Measurements from ENCODE around the gene ZSCAN25. TPM values are rescaled to one million over a fixed set of nuclear protein-coding genes. Genes with fewer than 3 reads are reported as not detected.

The ZSCAN25 gene
- total and polyA plus RNA-seq, 10 donors = 3.8 to 30.8 (median 24.9) TPM

DNA sequence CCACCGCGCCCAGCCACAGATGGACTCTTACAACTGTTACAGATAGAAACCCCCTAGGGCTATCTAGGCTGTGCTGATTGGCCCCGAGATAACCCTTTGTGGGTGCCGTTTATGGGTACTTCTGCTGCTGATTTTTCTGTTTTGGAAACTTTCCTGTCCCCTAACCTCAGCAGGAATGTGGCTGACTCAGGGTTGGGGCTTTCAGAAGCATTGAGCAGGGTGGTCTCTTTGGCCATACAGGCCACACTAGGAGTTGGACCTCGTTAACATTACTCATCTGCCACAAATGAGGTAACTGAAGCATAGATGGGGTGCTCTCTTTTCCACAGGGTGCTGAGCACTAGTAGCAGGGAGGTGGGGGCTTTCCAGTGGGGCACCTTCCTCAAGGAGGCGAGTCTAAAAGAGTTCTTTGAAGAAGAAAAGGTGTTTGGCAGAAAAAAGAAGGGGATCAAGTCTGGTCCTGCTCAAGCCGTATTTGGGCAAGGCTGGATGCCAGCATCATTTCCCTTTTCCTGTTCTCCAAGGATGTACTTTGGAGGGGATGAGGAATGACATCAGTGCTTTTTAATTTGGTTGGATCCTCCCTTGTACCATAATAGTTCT is 6.4 kb downstream of the ZSCAN25 start:
- H3K27ac ChIP-seq = peak overlapping the region in 6 of 8 donors; percentile 24 to 80 (median 66)
- DNase-seq = no peak
- intact Hi-C loops (cut with DNase I; ENCODE audit: low total_unique reads) = no loop called here

DNA sequence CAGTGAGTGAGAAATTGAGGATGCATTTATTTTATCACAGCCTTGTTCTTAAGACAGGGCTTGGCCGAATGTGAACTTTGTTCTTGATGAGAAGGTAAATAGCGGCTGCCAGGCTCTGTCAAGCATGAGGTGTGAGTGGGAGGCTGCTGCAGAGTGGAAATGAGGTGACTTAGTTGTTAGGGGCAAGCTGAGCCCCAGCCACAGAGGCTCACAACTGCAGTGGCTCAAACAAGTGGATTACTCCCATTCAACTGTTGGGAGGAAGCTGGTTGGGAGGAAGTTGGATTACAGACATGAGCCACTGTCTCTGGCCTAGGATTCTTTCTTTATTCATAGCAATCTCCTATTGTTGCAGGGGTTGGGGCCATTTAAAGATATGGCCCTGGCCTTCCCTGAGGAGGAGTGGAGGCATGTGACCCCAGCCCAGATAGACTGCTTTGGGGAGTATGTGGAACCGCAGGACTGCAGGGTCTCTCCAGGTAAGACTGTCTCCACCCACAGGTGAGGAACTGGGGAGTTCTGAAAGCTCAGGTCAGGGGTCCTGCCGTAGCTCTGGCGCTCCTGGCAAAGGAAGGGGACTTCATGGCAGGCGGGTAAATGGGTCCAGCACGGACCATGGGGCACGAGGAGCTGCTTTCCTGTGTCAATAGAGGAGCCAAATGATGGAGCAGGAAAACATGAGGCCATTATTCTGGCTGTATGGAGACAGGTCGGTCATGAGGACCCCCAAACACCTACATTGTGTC is 7.1 kb downstream of the ZSCAN25 start:
- Histone ChIP-seq H3K27me3 (replicated peaks in 1 of 7) (no peaks in the 10 kb centered on the region), H3K9me3 (no peaks in the 10 kb centered on the region), H3K27ac (peak overlapping the region in 6 of 8 donors; percentile 24 to 80 (median 66)), H3K4me3 (peak overlapping the region in 1 of 8 donors; percentile 30), H3K36me3 (peaks cover 6 to 100% (median 100%) of the 10 kb centered on the region in 6 donors), H3K4me1 (peaks cover 4 to 66% (median 21%) of the 10 kb centered on the region in 6 donors)
- TF ChIP-seq POLR2A (IDR thresholded peaks at IDR 0.05) (no peak), POLR2AphosphoS5 (IDR thresholded peaks at IDR 0.05) (no peak)
- TF ChIP-seq, protein P1, sequence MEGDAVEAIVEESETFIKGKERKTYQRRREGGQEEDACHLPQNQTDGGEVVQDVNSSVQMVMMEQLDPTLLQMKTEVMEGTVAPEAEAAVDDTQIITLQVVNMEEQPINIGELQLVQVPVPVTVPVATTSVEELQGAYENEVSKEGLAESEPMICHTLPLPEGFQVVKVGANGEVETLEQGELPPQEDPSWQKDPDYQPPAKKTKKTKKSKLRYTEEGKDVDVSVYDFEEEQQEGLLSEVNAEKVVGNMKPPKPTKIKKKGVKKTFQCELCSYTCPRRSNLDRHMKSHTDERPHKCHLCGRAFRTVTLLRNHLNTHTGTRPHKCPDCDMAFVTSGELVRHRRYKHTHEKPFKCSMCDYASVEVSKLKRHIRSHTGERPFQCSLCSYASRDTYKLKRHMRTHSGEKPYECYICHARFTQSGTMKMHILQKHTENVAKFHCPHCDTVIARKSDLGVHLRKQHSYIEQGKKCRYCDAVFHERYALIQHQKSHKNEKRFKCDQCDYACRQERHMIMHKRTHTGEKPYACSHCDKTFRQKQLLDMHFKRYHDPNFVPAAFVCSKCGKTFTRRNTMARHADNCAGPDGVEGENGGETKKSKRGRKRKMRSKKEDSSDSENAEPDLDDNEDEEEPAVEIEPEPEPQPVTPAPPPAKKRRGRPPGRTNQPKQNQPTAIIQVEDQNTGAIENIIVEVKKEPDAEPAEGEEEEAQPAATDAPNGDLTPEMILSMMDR (IDR thresholded peaks at IDR 0.05 in 8 of 11, conservative IDR thresholded peaks at IDR 0.05 in 3 of 11) = no peak
- WGBS, 5 donors = 70 to 81% (median 80%) methylated on average over 8 to 9 of the region's 9 CpGs
- no peak for DNase-seq
- intact Hi-C loops (cut with DNase I; ENCODE audit: low total_unique reads) = no loop called here

More for the DNA sequence above, 6.4 kb downstream of the ZSCAN25 start:
- no peak overlapping the region for H3K4me3 ChIP-seq
- peaks cover 5 to 73% (median 27%) of the 10 kb centered on the region in 6 donors for H3K4me1 ChIP-seq
- 74 to 83% (median 80%) methylated on average over 7 of the region's 7 CpGs for WGBS, 5 donors
- TF ChIP-seq, protein P1 (IDR thresholded peaks at IDR 0.05 in 8 of 11, conservative IDR thresholded peaks at IDR 0.05 in 3 of 11) = no peak
- TF ChIP-seq POLR2A (IDR thresholded peaks at IDR 0.05) = no peak
- H3K36me3 ChIP-seq = peaks cover 6 to 100% (median 98%) of the 10 kb centered on the region in 6 donors
- no peaks in the 10 kb centered on the region for H3K27me3 ChIP-seq (replicated peaks in 1 of 7)
- H3K9me3 ChIP-seq = no peaks in the 10 kb centered on the region

DNA sequence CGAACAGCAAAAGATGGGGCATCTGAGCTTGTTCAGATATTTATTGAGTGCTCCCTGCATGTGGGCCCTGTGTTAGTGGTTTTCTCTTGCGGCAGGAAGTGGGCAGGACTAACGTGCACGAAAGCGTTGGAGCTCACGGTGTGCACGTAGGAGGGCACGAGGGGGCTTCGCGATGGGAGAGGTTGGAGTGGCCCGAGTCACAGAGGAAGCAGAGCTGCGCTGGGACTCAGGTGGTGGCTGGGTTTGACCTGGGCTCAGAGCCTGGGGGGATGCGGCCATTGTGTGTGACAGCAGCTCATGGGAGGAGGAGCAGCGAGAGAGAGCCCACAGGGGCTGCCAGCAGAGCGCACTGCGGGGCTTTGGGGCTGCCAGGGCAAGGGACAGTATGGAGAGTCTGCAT is 7.7 kb downstream of the ZSCAN25 start:
- Histone ChIP-seq H3K4me1 (peaks cover 4 to 60% (median 19%) of the 10 kb centered on the region in 6 donors), H3K36me3 (peaks cover 6 to 100% (median 100%) of the 10 kb centered on the region in 6 donors), H3K4me3 (peak overlapping the region in 1 of 8 donors; percentile 30), H3K27me3 (replicated peaks in 1 of 7) (no peaks in the 10 kb centered on the region), H3K9me3 (no peaks in the 10 kb centered on the region), H3K27ac (peak overlapping the region in 6 of 8 donors; percentile 24 to 80 (median 66))
- TF ChIP-seq, protein P1 (IDR thresholded peaks at IDR 0.05 in 8 of 11, conservative IDR thresholded peaks at IDR 0.05 in 3 of 11) = no peak
- TF ChIP-seq POLR2AphosphoS5 (IDR thresholded peaks at IDR 0.05) = peak; percentile 78 to 83 (median 78)
- intact Hi-C loops (cut with DNase I; ENCODE audit: low total_unique reads) = no loop called here
- 56 to 71% (median 60%) methylated on average over 16 of the region's 16 CpGs for WGBS, 5 donors
- peak; percentile 83 for DNase-seq

DNA sequence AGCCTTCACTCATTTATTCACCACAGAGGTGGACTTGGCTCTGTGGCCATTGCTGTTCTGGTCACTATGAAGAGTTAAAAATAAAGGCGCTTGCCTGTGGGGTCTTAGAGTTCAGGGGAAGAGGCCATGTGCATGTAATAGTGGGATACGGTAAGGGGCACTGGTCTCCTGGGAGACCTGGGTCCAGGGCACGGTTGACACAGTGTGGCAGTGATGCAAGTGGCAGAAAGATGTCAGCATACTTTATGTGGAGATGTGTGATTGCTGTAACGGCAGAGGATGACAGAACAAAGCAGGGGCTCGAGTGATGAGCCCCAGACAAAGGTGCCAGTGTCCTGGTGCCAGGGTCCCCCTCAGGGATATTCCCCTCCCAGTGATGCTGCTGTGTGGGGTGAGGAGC is 8.6 kb downstream of the ZSCAN25 start:
- Histone ChIP-seq H3K4me1 (peaks cover 4 to 52% (median 16%) of the 10 kb centered on the region in 6 donors), H3K9me3 (no peaks in the 10 kb centered on the region), H3K27me3 (replicated peaks in 1 of 7) (no peaks in the 10 kb centered on the region), H3K4me3 (no peak overlapping the region), H3K27ac (peak overlapping the region in 2 of 8 donors; percentile 68 to 80), H3K36me3 (peaks cover 6 to 100% (median 100%) of the 10 kb centered on the region in 6 donors)
- intact Hi-C loops (cut with DNase I; ENCODE audit: low total_unique reads) = no loop called here
- no peak for DNase-seq
- WGBS, 5 donors = 75 to 97% (median 85%) methylated on average over 5 of the region's 5 CpGs
- TF ChIP-seq, protein P1 (IDR thresholded peaks at IDR 0.05 in 8 of 11, conservative IDR thresholded peaks at IDR 0.05 in 3 of 11) = no peak
- TF ChIP-seq POLR2AphosphoS5 (IDR thresholded peaks at IDR 0.05) (no peak), POLR2A (IDR thresholded peaks at IDR 0.05) (no peak)

All from spleen (tissue), 11 donors.